DOHH2 (cell line): ENCODE data around the gene RNASE12.

Experiments used
- H3F3A ChIP-seq: fragments of 200-600 bp; sonication (generic), shearing (Covaris generic); 2 replicates; pipeline ENCODE4 v1.6.0; 2016; ENCODE audit warnings: antibody characterized with exemption, mild to moderate bottlenecking; ENCODE audit not compliant: control insufficient read depth, insufficient read depth
- H3K27ac ChIP-seq: fragments of 200-600 bp; sonication (generic); 2 replicates; pipeline ENCODE4 v1.5.1; 2014; ENCODE audit warnings: low read depth, mild to moderate bottlenecking, low read length, moderate library complexity
- H3K27me3 ChIP-seq: fragments of 200-600 bp; sonication (generic); 2 replicates; pipeline ENCODE4 v1.6.1; 2014; ENCODE audit warnings: mild to moderate bottlenecking, low read length, mixed read lengths; ENCODE audit not compliant: control insufficient read depth
- H3K36me3 ChIP-seq: fragments of 200-600 bp; sonication (generic); 2 replicates; pipeline ENCODE4 v1.6.1; 2014; ENCODE audit warnings: mild to moderate bottlenecking, low read length, moderate library complexity, mixed read lengths; ENCODE audit not compliant: control insufficient read depth
- H3K4me1 ChIP-seq: fragments of 200-600 bp; sonication (generic); 2 replicates; pipeline ENCODE4 v1.6.1; 2014; ENCODE audit warnings: mild to moderate bottlenecking, low read length, mixed read lengths; ENCODE audit not compliant: control insufficient read depth
- H3K4me2 ChIP-seq: fragments of 200-600 bp; sonication (generic); 2 replicates; pipeline ENCODE4 v1.6.0; 2014; ENCODE audit warnings: mild to moderate bottlenecking, low read length, moderate library complexity
- H3K4me3 ChIP-seq: fragments of 200-600 bp; sonication (generic); 2 replicates; pipeline ENCODE4 v1.5.1; 2014; ENCODE audit warnings: mild to moderate bottlenecking, low read length, mixed read lengths
- H3K79me2 ChIP-seq: fragments of 200-600 bp; sonication (generic); 2 replicates; pipeline ENCODE4 v1.6.1; 2014; ENCODE audit warnings: mild to moderate bottlenecking, low read length, mixed read lengths; ENCODE audit not compliant: control insufficient read depth
- H3K9me2 ChIP-seq: fragments of 200-600 bp; sonication (generic); replicated peaks from 2 replicates; pipeline ENCODE4 v1.6.1; 2014; ENCODE audit warnings: mild to moderate bottlenecking, low read length, mixed read lengths; ENCODE audit not compliant: control insufficient read depth
- H3K9me3 ChIP-seq: fragments of 200-600 bp; sonication (generic); 2 replicates; pipeline ENCODE4 v1.6.1; 2014; ENCODE audit warnings: antibody characterized with exemption, low read length, mixed read lengths; ENCODE audit not compliant: control insufficient read depth, insufficient read depth
- H4K20me1 ChIP-seq: fragments of 200-600 bp; sonication (generic); 2 replicates; pipeline ENCODE4 v1.6.0; 2014; ENCODE audit warnings: low read depth, mild to moderate bottlenecking, antibody characterized with exemption, low read length, moderate library complexity; ENCODE audit not compliant: control insufficient read depth, insufficient read depth
- CTCF ChIP-seq: fragments of 200-600 bp; sonication (generic); IDR thresholded peaks from one replicate; pipeline ENCODE4 v1.5.1; 2014; ENCODE audit warnings: antibody characterized with exemption, mild to moderate bottlenecking, low read depth, low read length; ENCODE audit not compliant: poor library complexity, severe bottlenecking

RNASE12 gene

GRCh38 chr14:20546877-20547276 lies 44.3 kb downstream of the RNASE12 start:
- no peaks in the 10 kb centered on the region for H3K4me1 ChIP-seq
- no peaks in the 10 kb centered on the region for H3K79me2 ChIP-seq
- peaks cover 10% of the 10 kb centered on the region; the same call in 1 of the 2 replicates for H3K27me3 ChIP-seq
- H3K9me2 ChIP-seq, result no peaks in the 10 kb centered on the region
- H3K36me3 ChIP-seq, result no peaks in the 10 kb centered on the region
- no peak overlapping the region for H3K4me3 ChIP-seq
- no peak overlapping the region for H3K27ac ChIP-seq
- no peaks in the 10 kb centered on the region for H3K9me3 ChIP-seq
- no peak overlapping the region for H3K4me2 ChIP-seq
- no peaks in the 10 kb centered on the region for H4K20me1 ChIP-seq
- TF ChIP-seq CTCF, result no peak
- no peaks in the 10 kb centered on the region for H3F3A ChIP-seq
